Measurements from ENCODE around the gene DLG2.

Gene DLG2

DNA sequence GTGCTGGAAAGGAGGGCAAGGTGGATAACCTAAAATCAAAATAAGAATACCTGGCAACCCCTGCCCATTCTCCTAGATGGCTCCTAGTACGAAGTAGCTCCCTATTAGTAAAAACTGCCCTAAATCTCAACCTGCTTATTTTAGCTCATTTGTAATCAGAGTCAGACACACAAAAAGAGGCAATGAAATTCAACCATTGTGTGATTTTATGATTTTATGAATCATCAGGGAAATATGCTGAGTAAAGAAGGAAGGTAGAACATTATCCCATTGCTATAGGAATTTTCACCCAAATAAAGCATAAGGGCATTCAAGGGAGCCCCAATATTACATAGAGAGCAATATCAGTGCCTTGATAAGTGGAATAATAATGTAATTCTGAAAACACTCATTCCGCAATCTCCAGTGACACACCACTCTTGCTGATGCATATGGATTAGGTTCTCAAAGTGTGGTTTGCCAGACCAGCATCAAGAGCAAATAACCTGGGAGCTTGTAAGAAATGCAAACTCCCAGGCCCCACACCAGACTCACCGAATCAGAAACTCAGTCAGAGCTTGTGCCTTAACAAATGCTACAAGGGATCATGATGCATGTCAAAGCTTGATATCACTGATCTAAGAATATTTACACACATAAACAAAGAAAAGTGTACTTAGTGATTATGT lies 789.6 kb downstream of the DLG2 start:
- WGBS (ENCODE audit: insufficient coverage, insufficient read length), result no CpG with 5 or more reads among the region's 3 CpGs
- Histone ChIP-seq H3K4me3 (ENCODE audit: low read length) (no peak overlapping the region), H3K27me3 (ENCODE audit: control insufficient read depth, insufficient read depth, low read length) (no peaks in the 10 kb centered on the region), H3K36me3 (ENCODE audit: control insufficient read depth, insufficient read depth, low read length) (no peaks in the 10 kb centered on the region), H3K9me3 (ENCODE audit: control insufficient read depth, insufficient read depth, low read length) (no peaks in the 10 kb centered on the region), H3K4me1 (ENCODE audit: control insufficient read depth, insufficient read depth, low read length) (no peaks in the 10 kb centered on the region), H3K27ac (ENCODE audit: low read length) (no peak overlapping the region)
- no peak for DNase-seq (ENCODE audit: low read depth, low spot score)

DNA sequence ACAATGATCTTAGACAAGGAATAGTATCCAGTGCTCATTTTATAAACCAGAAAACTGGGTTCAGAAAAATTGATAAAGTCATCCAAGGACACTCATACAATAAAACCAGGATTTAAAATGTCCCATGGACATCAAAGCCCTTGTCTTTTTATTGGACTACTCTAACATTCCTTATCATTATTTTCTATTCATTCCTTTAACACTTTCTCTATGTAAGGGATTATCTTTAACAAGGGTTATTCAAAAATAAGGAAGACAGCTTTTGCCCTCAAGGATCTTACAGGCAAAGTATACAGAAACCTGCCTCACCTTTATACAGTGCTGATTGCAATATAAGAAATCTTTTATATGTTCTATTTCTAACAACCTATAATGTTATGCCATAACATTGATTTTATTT lies 790.8 kb downstream of the DLG2 start:
- Histone ChIP-seq H3K36me3 (ENCODE audit: control insufficient read depth, insufficient read depth, low read length) (no peaks in the 10 kb centered on the region), H3K27ac (ENCODE audit: low read length) (no peak overlapping the region), H3K4me3 (ENCODE audit: low read length) (no peak overlapping the region), H3K27me3 (ENCODE audit: control insufficient read depth, insufficient read depth, low read length) (no peaks in the 10 kb centered on the region), H3K4me1 (ENCODE audit: control insufficient read depth, insufficient read depth, low read length) (no peaks in the 10 kb centered on the region), H3K9me3 (ENCODE audit: control insufficient read depth, insufficient read depth, low read length) (no peaks in the 10 kb centered on the region)
- no peak for DNase-seq (ENCODE audit: low read depth, low spot score)

DNA sequence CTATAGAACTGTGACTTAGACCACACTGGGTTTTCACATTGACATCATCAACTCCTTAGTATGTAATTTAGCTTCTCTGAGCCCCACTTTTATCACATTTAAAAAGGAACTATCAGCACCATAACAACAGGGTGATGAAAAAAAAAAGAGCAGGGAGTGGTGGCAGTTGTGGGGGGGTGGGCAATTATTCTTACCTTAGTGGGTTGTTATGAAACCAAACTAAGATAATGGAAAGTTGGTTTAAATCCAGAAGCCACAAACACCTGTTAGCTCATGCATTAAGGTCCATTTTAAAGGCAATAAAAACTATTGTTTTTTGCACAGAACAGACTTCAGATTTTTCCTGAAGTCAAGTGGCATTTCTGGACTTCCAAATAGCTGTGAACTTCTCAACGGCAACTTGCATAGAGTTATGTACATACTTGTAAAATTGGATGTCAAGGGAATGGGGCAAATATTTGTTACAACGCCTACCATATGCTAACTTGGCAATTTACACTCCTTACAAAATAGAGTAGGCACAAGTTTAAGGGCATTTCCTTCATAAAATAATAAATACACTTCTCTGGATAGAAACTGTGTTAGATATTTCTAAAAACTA lies 793.6 kb downstream of the DLG2 start:
- H3K36me3 ChIP-seq (ENCODE audit: control insufficient read depth, insufficient read depth, low read length), result no peaks in the 10 kb centered on the region

DNA sequence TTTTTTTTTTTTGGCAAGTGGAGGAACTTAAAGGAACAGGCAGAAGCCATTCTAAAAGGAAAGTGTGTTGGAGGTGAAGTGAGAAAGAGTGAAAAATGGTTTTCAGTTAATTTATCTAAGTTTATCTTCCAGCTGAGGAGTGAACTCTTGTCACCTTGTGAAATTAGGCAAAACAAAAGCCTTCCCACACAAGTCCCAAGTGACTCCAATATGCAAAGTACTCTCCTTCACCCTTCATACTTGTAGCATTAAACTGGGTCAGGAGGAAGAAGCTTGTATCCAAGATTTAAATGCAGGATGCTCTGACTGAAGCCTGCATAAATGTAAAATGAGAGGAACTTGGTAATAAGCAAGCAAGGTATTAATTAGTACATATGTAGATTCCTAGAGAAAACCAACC lies 796.8 kb downstream of the DLG2 start:
- Histone ChIP-seq H3K4me1 (ENCODE audit: control insufficient read depth, insufficient read depth, low read length) (no peaks in the 10 kb centered on the region), H3K27ac (ENCODE audit: low read length) (no peak overlapping the region), H3K9me3 (ENCODE audit: control insufficient read depth, insufficient read depth, low read length) (no peaks in the 10 kb centered on the region), H3K4me3 (ENCODE audit: low read length) (no peak overlapping the region), H3K36me3 (ENCODE audit: control insufficient read depth, insufficient read depth, low read length) (no peaks in the 10 kb centered on the region), H3K27me3 (ENCODE audit: control insufficient read depth, insufficient read depth, low read length) (no peaks in the 10 kb centered on the region)
- no peak for DNase-seq (ENCODE audit: low read depth, low spot score)

More for the DNA sequence above, 793.6 kb downstream of the DLG2 start:
- WGBS (ENCODE audit: insufficient coverage, insufficient read length), result no CpG with 5 or more reads among the region's 2 CpGs
- H3K27me3 ChIP-seq (ENCODE audit: control insufficient read depth, insufficient read depth, low read length), result no peaks in the 10 kb centered on the region
- H3K9me3 ChIP-seq (ENCODE audit: control insufficient read depth, insufficient read depth, low read length), result no peaks in the 10 kb centered on the region
- H3K27ac ChIP-seq (ENCODE audit: low read length), result no peak overlapping the region
- no peaks in the 10 kb centered on the region for H3K4me1 ChIP-seq (ENCODE audit: control insufficient read depth, insufficient read depth, low read length)
- no peak overlapping the region for H3K4me3 ChIP-seq (ENCODE audit: low read length)
- DNase-seq (ENCODE audit: low read depth, low spot score), result no peak

GRCh38 chr11:84829162-84829561 lies 798.0 kb downstream of the DLG2 start:
- Histone ChIP-seq H3K27ac (ENCODE audit: low read length) (no peak overlapping the region), H3K4me3 (ENCODE audit: low read length) (no peak overlapping the region), H3K9me3 (ENCODE audit: control insufficient read depth, insufficient read depth, low read length) (no peaks in the 10 kb centered on the region), H3K4me1 (ENCODE audit: control insufficient read depth, insufficient read depth, low read length) (no peaks in the 10 kb centered on the region), H3K27me3 (ENCODE audit: control insufficient read depth, insufficient read depth, low read length) (no peaks in the 10 kb centered on the region), H3K36me3 (ENCODE audit: control insufficient read depth, insufficient read depth, low read length) (no peaks in the 10 kb centered on the region)
- no peak for DNase-seq (ENCODE audit: low read depth, low spot score)
- no CpG with 5 or more reads among the region's 2 CpGs for WGBS (ENCODE audit: insufficient coverage, insufficient read length)

- WGBS (ENCODE audit: insufficient coverage, insufficient read length), result no CpG with 5 or more reads among the region's 2 CpGs
- DNase-seq (ENCODE audit: low read depth, low spot score), result no peak
- no peak overlapping the region for H3K4me3 ChIP-seq (ENCODE audit: low read length)
- no peaks in the 10 kb centered on the region for H3K27me3 ChIP-seq (ENCODE audit: control insufficient read depth, insufficient read depth, low read length)
- H3K9me3 ChIP-seq (ENCODE audit: control insufficient read depth, insufficient read depth, low read length), result no peaks in the 10 kb centered on the region
- no peaks in the 10 kb centered on the region for H3K36me3 ChIP-seq (ENCODE audit: control insufficient read depth, insufficient read depth, low read length)
- no peak overlapping the region for H3K27ac ChIP-seq (ENCODE audit: low read length)
- H3K4me1 ChIP-seq (ENCODE audit: control insufficient read depth, insufficient read depth, low read length), result no peaks in the 10 kb centered on the region
Observed at GRCh38 chr11:84828616-84829015, 798.5 kb downstream of the DLG2 start.

GRCh38 chr11:84825106-84825660 lies 802.0 kb downstream of the DLG2 start:
- Histone ChIP-seq H3K27ac (ENCODE audit: low read length) (no peak overlapping the region), H3K4me1 (ENCODE audit: control insufficient read depth, insufficient read depth, low read length) (no peaks in the 10 kb centered on the region), H3K27me3 (ENCODE audit: control insufficient read depth, insufficient read depth, low read length) (no peaks in the 10 kb centered on the region), H3K36me3 (ENCODE audit: control insufficient read depth, insufficient read depth, low read length) (no peaks in the 10 kb centered on the region), H3K9me3 (ENCODE audit: control insufficient read depth, insufficient read depth, low read length) (no peaks in the 10 kb centered on the region), H3K4me3 (ENCODE audit: low read length) (no peak overlapping the region)
- DNase-seq (ENCODE audit: low read depth, low spot score), result no peak
- WGBS (ENCODE audit: insufficient coverage, insufficient read length), result no CpG with 5 or more reads among the region's 3 CpGs

DNA sequence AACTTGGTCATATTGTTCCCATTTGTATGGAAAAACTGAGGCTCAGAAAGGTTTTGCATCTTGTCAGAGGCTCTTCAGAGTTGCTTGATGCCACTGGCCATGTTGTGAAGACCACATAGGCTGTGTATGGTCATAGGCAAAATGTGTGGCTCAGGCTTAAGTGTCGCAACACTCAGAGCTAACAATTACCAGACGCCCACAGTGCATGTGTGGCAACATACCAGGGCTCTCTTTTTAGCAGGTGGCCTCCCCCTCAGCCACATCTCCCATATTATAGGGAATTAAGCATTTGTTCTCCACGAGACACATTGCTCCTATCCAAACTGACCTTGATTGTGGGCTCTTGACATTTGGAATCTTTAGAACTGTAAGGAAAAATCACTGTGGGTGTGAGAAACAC lies 802.5 kb downstream of the DLG2 start:
- no peak for DNase-seq (ENCODE audit: low read depth, low spot score)
- no CpG with 5 or more reads among the region's 3 CpGs for WGBS (ENCODE audit: insufficient coverage, insufficient read length)
- H3K27ac ChIP-seq (ENCODE audit: low read length), result no peak overlapping the region

GRCh38 chr11:84819537-84819936 lies 807.6 kb downstream of the DLG2 start:
- Histone ChIP-seq H3K27ac (ENCODE audit: low read length) (no peak overlapping the region), H3K4me1 (ENCODE audit: control insufficient read depth, insufficient read depth, low read length) (no peaks in the 10 kb centered on the region), H3K36me3 (ENCODE audit: control insufficient read depth, insufficient read depth, low read length) (no peaks in the 10 kb centered on the region), H3K4me3 (ENCODE audit: low read length) (no peak overlapping the region), H3K27me3 (ENCODE audit: control insufficient read depth, insufficient read depth, low read length) (no peaks in the 10 kb centered on the region), H3K9me3 (ENCODE audit: control insufficient read depth, insufficient read depth, low read length) (no peaks in the 10 kb centered on the region)
- no peak for DNase-seq (ENCODE audit: low read depth, low spot score)
- WGBS (ENCODE audit: insufficient coverage, insufficient read length), result no CpG with 5 or more reads among the region's 2 CpGs

More for the DNA sequence above, 802.5 kb downstream of the DLG2 start:
- no peaks in the 10 kb centered on the region for H3K4me1 ChIP-seq (ENCODE audit: control insufficient read depth, insufficient read depth, low read length)
- H3K4me3 ChIP-seq (ENCODE audit: low read length), result no peak overlapping the region
- no peaks in the 10 kb centered on the region for H3K36me3 ChIP-seq (ENCODE audit: control insufficient read depth, insufficient read depth, low read length)
- H3K9me3 ChIP-seq (ENCODE audit: control insufficient read depth, insufficient read depth, low read length), result no peaks in the 10 kb centered on the region
- no peaks in the 10 kb centered on the region for H3K27me3 ChIP-seq (ENCODE audit: control insufficient read depth, insufficient read depth, low read length)

GRCh38 chr11:84819128-84819527 lies 808.0 kb downstream of the DLG2 start:
- H3K27ac ChIP-seq (ENCODE audit: low read length), result no peak overlapping the region
- DNase-seq (ENCODE audit: low read depth, low spot score), result no peak
- no peaks in the 10 kb centered on the region for H3K27me3 ChIP-seq (ENCODE audit: control insufficient read depth, insufficient read depth, low read length)
- H3K9me3 ChIP-seq (ENCODE audit: control insufficient read depth, insufficient read depth, low read length), result no peaks in the 10 kb centered on the region
- no peaks in the 10 kb centered on the region for H3K36me3 ChIP-seq (ENCODE audit: control insufficient read depth, insufficient read depth, low read length)
- no peak overlapping the region for H3K4me3 ChIP-seq (ENCODE audit: low read length)
- WGBS (ENCODE audit: insufficient coverage, insufficient read length), result no CpG with 5 or more reads among the region's 1 CpG
- H3K4me1 ChIP-seq (ENCODE audit: control insufficient read depth, insufficient read depth, low read length), result no peaks in the 10 kb centered on the region

DNA sequence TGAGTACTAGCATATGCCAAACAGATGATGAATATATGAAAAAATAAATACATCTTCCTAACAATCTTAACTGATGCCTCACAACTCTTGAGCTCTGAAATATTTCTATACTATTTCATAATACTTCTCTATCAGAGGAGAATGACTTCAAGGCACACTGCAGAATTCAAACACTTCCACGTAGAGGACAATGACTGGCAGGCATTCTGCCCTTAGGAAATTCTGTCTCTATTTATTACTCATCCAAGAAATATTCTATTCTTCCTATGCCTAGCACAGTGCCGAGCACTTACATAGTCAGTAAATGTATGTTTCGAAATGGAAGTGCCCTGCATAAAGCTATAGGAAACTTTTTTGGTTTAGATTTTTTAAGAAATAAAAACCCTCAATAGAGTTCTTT lies 809.1 kb downstream of the DLG2 start:
- Histone ChIP-seq H3K9me3 (ENCODE audit: control insufficient read depth, insufficient read depth, low read length) (no peaks in the 10 kb centered on the region), H3K4me3 (ENCODE audit: low read length) (no peak overlapping the region), H3K36me3 (ENCODE audit: control insufficient read depth, insufficient read depth, low read length) (no peaks in the 10 kb centered on the region), H3K4me1 (ENCODE audit: control insufficient read depth, insufficient read depth, low read length) (no peaks in the 10 kb centered on the region), H3K27me3 (ENCODE audit: control insufficient read depth, insufficient read depth, low read length) (no peaks in the 10 kb centered on the region), H3K27ac (ENCODE audit: low read length) (no peak overlapping the region)
- WGBS (ENCODE audit: insufficient coverage, insufficient read length), result no CpG with 5 or more reads among the region's 3 CpGs
- no peak for DNase-seq (ENCODE audit: low read depth, low spot score)

Data from iPS DF 6.9 (cell line).